ENCODE measurements around the gene MMP3. TPM values are rescaled to one million over a fixed set of nuclear protein-coding genes. Genes with fewer than 3 reads are reported as not detected.

The MMP3 gene
- total and polyA plus RNA-seq, 11 donors: not detected

- TF ChIP-seq CTCF (IDR thresholded peaks at IDR 0.05) (no peak), POLR2A (IDR thresholded peaks at IDR 0.05) (no peak)
- intact Hi-C loops (cut with DNase I): no loop called here
- Histone ChIP-seq H3K36me3 (no peaks in the 10 kb centered on the region), H3K4me1 (no peaks in the 10 kb centered on the region), H3K9me3 (no peaks in the 10 kb centered on the region), H3K27ac (no peak overlapping the region), H3K4me3 (no peak overlapping the region), H3K27me3 (peaks cover 0 to 7% (median 0%) of the 10 kb centered on the region in 9 donors)
- 66 to 77% (median 71%) methylated on average over 2 of the region's 2 CpGs for WGBS, 4 donors
- DNase-seq (no peak), ATAC-seq (no peak)
These were observed 5.8 kb downstream of the MMP3 start for GRCh38 chr11:102837646-102838045.

GRCh38 chr11:102837156-102837555 lies 6.3 kb downstream of the MMP3 start:
- WGBS, 4 donors: 91 to 95% (median 92%) methylated on average over 2 of the region's 2 CpGs
- no peaks in the 10 kb centered on the region for H3K4me1 ChIP-seq
- DNase-seq (no peak), ATAC-seq (no peak)
- no peaks in the 10 kb centered on the region for H3K36me3 ChIP-seq
- intact Hi-C loops (cut with DNase I): no loop called here
- no peaks in the 10 kb centered on the region for H3K9me3 ChIP-seq
- no peak overlapping the region for H3K4me3 ChIP-seq
- no peak overlapping the region for H3K27ac ChIP-seq
- TF ChIP-seq POLR2A (IDR thresholded peaks at IDR 0.05): no peak
- no peak for TF ChIP-seq CTCF (IDR thresholded peaks at IDR 0.05)
- peaks cover 0 to 8% (median 0%) of the 10 kb centered on the region in 9 donors for H3K27me3 ChIP-seq

- Histone ChIP-seq H3K27me3 (peaks cover 0 to 15% (median 0%) of the 10 kb centered on the region in 9 donors), H3K4me1 (no peaks in the 10 kb centered on the region), H3K9me3 (no peaks in the 10 kb centered on the region), H3K4me3 (no peak overlapping the region), H3K27ac (no peak overlapping the region), H3K36me3 (no peaks in the 10 kb centered on the region)
- intact Hi-C loops (cut with DNase I): no loop called here
- WGBS, 4 donors: 71 to 74% (median 73%) methylated on average over 3 of the region's 3 CpGs
- no peak for ATAC-seq
- TF ChIP-seq POLR2A (IDR thresholded peaks at IDR 0.05) (no peak), CTCF (IDR thresholded peaks at IDR 0.05) (no peak)
- DNase-seq: no peak
These were observed 7.0 kb downstream of the MMP3 start for GRCh38 chr11:102836290-102836875.

- no peak overlapping the region for H3K27ac ChIP-seq
- DNase-seq (no peak), ATAC-seq (no peak)
- TF ChIP-seq CTCF (IDR thresholded peaks at IDR 0.05) (no peak), POLR2A (IDR thresholded peaks at IDR 0.05) (no peak)
- no peaks in the 10 kb centered on the region for H3K9me3 ChIP-seq
- H3K36me3 ChIP-seq: no peaks in the 10 kb centered on the region
- H3K4me3 ChIP-seq: no peak overlapping the region
- 89 to 92% (median 91%) methylated on average over 2 of the region's 2 CpGs for WGBS, 4 donors
- intact Hi-C loops (cut with DNase I): no loop called here
- peaks cover 0 to 23% (median 7%) of the 10 kb centered on the region in 9 donors for H3K27me3 ChIP-seq
- H3K4me1 ChIP-seq: no peaks in the 10 kb centered on the region
These were observed 9.7 kb downstream of the MMP3 start for GRCh38 chr11:102833731-102834130.
